ENCODE results near the gene SUPT6H. TPM values are rescaled to one million over a fixed set of nuclear protein-coding genes. Genes with fewer than 3 reads are reported as not detected.
"Not testable (repeated sequence)": the region's sequence is repeated elsewhere in the genome, so short reads cannot be mapped to it uniquely, and the experiment has no call there.

SUPT6H gene
- total and polyA plus RNA-seq, 2 experiments from 2014 or later: 32.6 to 50.8 TPM

- TF ChIP-seq EZH2phosphoT487 (IDR thresholded peaks at IDR 0.05; ENCODE audit: low read depth, severe bottlenecking, unreplicated experiment): no peak
- TF ChIP-seq EZH2 (IDR thresholded peaks at IDR 0.05; ENCODE audit: borderline replicate concordance): no peak
- TF ChIP-seq, protein P1, sequence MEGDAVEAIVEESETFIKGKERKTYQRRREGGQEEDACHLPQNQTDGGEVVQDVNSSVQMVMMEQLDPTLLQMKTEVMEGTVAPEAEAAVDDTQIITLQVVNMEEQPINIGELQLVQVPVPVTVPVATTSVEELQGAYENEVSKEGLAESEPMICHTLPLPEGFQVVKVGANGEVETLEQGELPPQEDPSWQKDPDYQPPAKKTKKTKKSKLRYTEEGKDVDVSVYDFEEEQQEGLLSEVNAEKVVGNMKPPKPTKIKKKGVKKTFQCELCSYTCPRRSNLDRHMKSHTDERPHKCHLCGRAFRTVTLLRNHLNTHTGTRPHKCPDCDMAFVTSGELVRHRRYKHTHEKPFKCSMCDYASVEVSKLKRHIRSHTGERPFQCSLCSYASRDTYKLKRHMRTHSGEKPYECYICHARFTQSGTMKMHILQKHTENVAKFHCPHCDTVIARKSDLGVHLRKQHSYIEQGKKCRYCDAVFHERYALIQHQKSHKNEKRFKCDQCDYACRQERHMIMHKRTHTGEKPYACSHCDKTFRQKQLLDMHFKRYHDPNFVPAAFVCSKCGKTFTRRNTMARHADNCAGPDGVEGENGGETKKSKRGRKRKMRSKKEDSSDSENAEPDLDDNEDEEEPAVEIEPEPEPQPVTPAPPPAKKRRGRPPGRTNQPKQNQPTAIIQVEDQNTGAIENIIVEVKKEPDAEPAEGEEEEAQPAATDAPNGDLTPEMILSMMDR (IDR thresholded peaks at IDR 0.05; ENCODE audit: poor library complexity): no peak
- no peaks in the 10 kb centered on the region for H3K27me3 ChIP-seq
- WGBS (ENCODE audit: low lambda C conversion rate, missing lambda C conversion rate): 68% methylated on average over 5 of the region's 5 CpGs
- H3K4me2 ChIP-seq: no peak overlapping the region
- no peaks in the 10 kb centered on the region for H3K4me1 ChIP-seq (ENCODE audit: insufficient read depth)
- no peaks in the 10 kb centered on the region for H3K36me3 ChIP-seq (replicated peaks; ENCODE audit: insufficient read depth, low read depth)
- H3K79me2 ChIP-seq: no peaks in the 10 kb centered on the region
- H4K20me1 ChIP-seq (ENCODE audit: insufficient read depth, poor library complexity, severe bottlenecking): no peaks in the 10 kb centered on the region
- H3K9me2 ChIP-seq (replicated peaks; ENCODE audit: insufficient read depth): no peaks in the 10 kb centered on the region
- H3K27ac ChIP-seq: no peak overlapping the region
- no peaks in the 10 kb centered on the region for H3K9me3 ChIP-seq (ENCODE audit: low read depth)
- no peak for DNase-seq (ENCODE audit: low spot score)
- no peak overlapping the region for H3K4me3 ChIP-seq
- H2AFZ ChIP-seq: no peak overlapping the region
Observed at GRCh38 chr17:28735242-28735722, 73.3 kb downstream of the SUPT6H start.

GRCh38 chr17:28735913-28736769, 74.1 kb downstream of the SUPT6H start:
- 89% methylated on average over 6 of the region's 8 CpGs for WGBS (ENCODE audit: low lambda C conversion rate, missing lambda C conversion rate)
- H3K79me2 ChIP-seq; H4K20me1 ChIP-seq (ENCODE audit: insufficient read depth, poor library complexity, severe bottlenecking); H3K4me1 ChIP-seq (ENCODE audit: insufficient read depth); H3K27me3 ChIP-seq; DNase-seq (ENCODE audit: low spot score); H3K27ac ChIP-seq; H3K9me2 ChIP-seq (replicated peaks; ENCODE audit: insufficient read depth); H3K4me3 ChIP-seq; H3K4me2 ChIP-seq; H3K36me3 ChIP-seq (replicated peaks; ENCODE audit: insufficient read depth, low read depth); H3K9me3 ChIP-seq (ENCODE audit: low read depth); H2AFZ ChIP-seq: not testable (repeated sequence)

GRCh38 chr17:28737316-28737715, 75.3 kb downstream of the SUPT6H start:
- Histone ChIP-seq H3K79me2 (peaks cover under 1% of the 10 kb centered on the region), H2AFZ (no peak overlapping the region), H4K20me1 (ENCODE audit: insufficient read depth, poor library complexity, severe bottlenecking) (no peaks in the 10 kb centered on the region), H3K4me3 (no peak overlapping the region), H3K27ac (no peak overlapping the region), H3K36me3 (replicated peaks; ENCODE audit: insufficient read depth, low read depth) (no peaks in the 10 kb centered on the region), H3K27me3 (no peaks in the 10 kb centered on the region), H3K4me2 (no peak overlapping the region), H3K9me3 (ENCODE audit: low read depth) (no peaks in the 10 kb centered on the region), H3K9me2 (replicated peaks; ENCODE audit: insufficient read depth) (no peaks in the 10 kb centered on the region), H3K4me1 (ENCODE audit: insufficient read depth) (peaks cover 4% of the 10 kb centered on the region)
- TF ChIP-seq EZH2 (IDR thresholded peaks at IDR 0.05; ENCODE audit: borderline replicate concordance) (no peak), EZH2phosphoT487 (IDR thresholded peaks at IDR 0.05; ENCODE audit: low read depth, severe bottlenecking, unreplicated experiment) (no peak)
- TF ChIP-seq, protein P1 (IDR thresholded peaks at IDR 0.05; ENCODE audit: poor library complexity): no peak
- WGBS (ENCODE audit: low lambda C conversion rate, missing lambda C conversion rate): 98% methylated on average over 12 of the region's 12 CpGs
- DNase-seq (ENCODE audit: low spot score): no peak

Data from hepatocyte (in vitro differentiated cells).